ENCODE data around the gene YIPF4. TPM values are rescaled to one million over a fixed set of nuclear protein-coding genes. Genes with fewer than 3 reads are reported as not detected.

The YIPF4 gene
- total RNA-seq, 1 donor from 2014 or later = 65.5 TPM

DNA sequence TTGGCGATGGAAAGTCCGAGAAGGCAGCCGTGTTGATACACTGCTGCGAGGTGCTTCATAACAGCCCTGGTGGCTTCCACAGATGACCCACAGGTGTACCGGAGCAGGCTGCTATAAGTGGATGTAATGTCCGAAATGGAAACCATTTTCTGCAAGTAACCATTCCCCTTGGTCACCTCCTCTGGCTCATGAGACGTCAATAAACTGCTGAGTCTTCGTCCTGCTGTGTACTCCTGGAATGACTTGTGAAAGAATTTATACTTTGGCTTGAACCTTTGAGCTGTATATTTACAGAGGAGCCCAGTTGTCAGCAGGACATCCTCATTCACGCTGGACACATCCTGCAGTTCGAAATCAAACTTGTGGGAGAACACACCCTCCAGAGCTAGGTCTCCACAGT is 27.4 kb upstream of the YIPF4 start:
- no peak for TF ChIP-seq CTCF (IDR thresholded peaks at IDR 0.05)
- intact Hi-C loops (cut with DNase I) = no loop called here
- Histone ChIP-seq H3K27me3 (no peaks in the 10 kb centered on the region), H3K9me3 (no peaks in the 10 kb centered on the region), H3K27ac (no peak overlapping the region), H3K4me1 (no peaks in the 10 kb centered on the region), H3K4me3 (no peak overlapping the region), H3K36me3 (no peaks in the 10 kb centered on the region)
- ATAC-seq = no peak
- no peak for DNase-seq

GRCh38 chr2:32258242-32258641 is 19.5 kb upstream of the YIPF4 start:
- Histone ChIP-seq H3K9me3 (no peaks in the 10 kb centered on the region), H3K4me3 (no peak overlapping the region), H3K4me1 (no peaks in the 10 kb centered on the region), H3K27me3 (no peaks in the 10 kb centered on the region), H3K36me3 (no peaks in the 10 kb centered on the region), H3K27ac (no peak overlapping the region)
- intact Hi-C loops (cut with DNase I) = no loop called here
- ATAC-seq (no peak), DNase-seq (no peak)
- TF ChIP-seq CTCF (IDR thresholded peaks at IDR 0.05) = no peak

DNA sequence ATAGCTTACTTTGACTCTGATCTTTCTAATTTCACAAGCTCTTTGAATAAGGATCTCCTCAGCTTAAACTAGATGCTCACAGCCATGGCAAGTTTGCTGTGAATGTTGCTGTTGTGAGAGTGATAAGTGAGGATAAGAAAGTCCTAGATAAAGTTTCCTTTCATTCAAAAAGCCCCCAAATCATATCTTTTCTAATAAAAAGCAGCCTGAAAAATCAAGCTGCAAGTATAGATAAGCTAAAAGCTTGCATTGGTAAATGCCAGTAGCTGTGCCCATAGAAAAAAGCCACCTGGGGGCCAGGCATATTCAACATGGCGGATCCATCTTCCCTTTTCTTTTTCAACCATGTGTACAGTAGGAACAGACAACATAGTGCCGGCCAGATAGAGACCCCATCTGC is 17.3 kb upstream of the YIPF4 start:
- Histone ChIP-seq H3K4me3 (no peak overlapping the region), H3K27ac (no peak overlapping the region), H3K27me3 (no peaks in the 10 kb centered on the region), H3K9me3 (no peaks in the 10 kb centered on the region), H3K4me1 (no peaks in the 10 kb centered on the region), H3K36me3 (no peaks in the 10 kb centered on the region)
- intact Hi-C loops (cut with DNase I) = no loop called here
- TF ChIP-seq CTCF (IDR thresholded peaks at IDR 0.05) = no peak
- DNase-seq (no peak), ATAC-seq (no peak)

- ATAC-seq (peak; percentile 85), DNase-seq (no peak)
- Histone ChIP-seq H3K27me3 (no peaks in the 10 kb centered on the region), H3K27ac (peak overlapping the region; percentile 74), H3K4me1 (no peaks in the 10 kb centered on the region), H3K36me3 (no peaks in the 10 kb centered on the region), H3K9me3 (no peaks in the 10 kb centered on the region), H3K4me3 (peak overlapping the region; percentile 37)
- no peak for TF ChIP-seq CTCF (IDR thresholded peaks at IDR 0.05)
- intact Hi-C loops (cut with DNase I) = no loop called here
These were observed 15.6 kb upstream of the YIPF4 start for GRCh38 chr2:32262105-32262504.

DNA sequence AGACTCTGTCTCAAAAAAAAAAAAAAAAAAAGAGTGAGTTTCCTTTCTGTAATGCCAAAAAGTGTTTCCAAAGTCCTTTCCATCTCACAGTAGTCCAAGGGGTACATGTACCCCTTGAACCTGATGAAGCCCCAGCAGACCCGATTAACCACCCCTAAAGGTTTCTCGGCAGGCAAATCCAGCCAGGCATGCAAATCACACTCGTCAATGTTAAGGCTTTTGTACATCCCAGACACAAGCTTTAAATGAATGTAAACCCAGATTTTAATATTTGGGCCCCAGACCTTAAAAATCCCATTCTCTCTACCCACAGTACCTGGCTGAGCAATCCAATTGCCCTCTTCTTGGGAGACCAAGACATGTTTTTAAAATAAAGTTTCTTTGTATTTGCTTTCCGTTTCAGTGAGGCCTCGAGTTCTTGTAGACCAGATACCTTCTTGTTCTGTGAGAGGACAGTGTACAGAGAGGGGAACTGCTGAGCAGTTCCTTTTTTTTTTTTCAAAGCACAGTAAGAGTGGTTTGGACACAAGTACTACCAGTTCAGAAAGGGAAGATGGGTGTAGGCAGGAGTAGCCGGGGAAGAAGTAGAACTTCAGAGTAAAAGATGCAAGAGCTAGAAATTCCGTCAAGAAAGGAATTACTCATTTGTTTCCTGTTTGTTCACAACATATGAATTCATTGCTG is 13.1 kb upstream of the YIPF4 start, which contains the start of gene NLRC4:
NLRC4 (minus strand) TSS at position 465 of the 684 bp plus-strand sequence. CDS start 8,111 bp downstream, outside the sequence.
- no peaks in the 10 kb centered on the region for H3K9me3 ChIP-seq
- intact Hi-C loops (cut with DNase I) = no loop called here
- H3K4me1 ChIP-seq = no peaks in the 10 kb centered on the region
- ATAC-seq (peak; percentile 89), DNase-seq (no peak)
- H3K27me3 ChIP-seq = no peaks in the 10 kb centered on the region
- no peak for TF ChIP-seq CTCF (IDR thresholded peaks at IDR 0.05)
- peak within 1 kb of the TSS; percentile 37 for H3K4me3 ChIP-seq
- peak within 1 kb of the TSS; percentile 68 for H3K27ac ChIP-seq
- H3K36me3 ChIP-seq = no peaks in the 10 kb centered on the region

Measured in upper lobe of right lung (tissue), 1 donor.